HG02623 (cell line): ENCODE measurements around the gene RTP2.

Source experiments
- ATAC-seq: cut with Tn5 transposase; IDR thresholded peaks from one replicate; pipeline ENCODE4 v1.9.1; 2021; ENCODE audit warnings: moderate library complexity; ENCODE audit not compliant: unreplicated experiment

Gene RTP2

DNA sequence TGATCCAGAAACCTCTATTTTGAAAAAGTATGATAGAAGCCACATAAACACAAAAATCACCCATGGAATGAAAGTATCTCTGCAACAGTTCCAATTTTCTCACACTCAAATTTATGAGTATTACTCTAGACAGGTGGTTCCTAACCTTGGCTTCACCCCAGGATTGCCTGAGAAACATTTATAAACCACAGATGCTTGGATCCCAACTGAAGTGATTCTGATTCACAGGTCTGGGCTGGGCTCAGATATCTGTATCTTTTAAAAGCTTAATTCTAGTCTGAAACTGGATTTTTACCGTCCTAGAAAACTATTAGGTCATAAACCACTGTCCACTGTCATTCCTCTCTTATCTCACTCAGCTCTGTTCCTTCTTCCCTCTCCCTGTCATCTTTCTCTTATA lies 24.8 kb downstream of the RTP2 start:
- no peak for ATAC-seq

DNA sequence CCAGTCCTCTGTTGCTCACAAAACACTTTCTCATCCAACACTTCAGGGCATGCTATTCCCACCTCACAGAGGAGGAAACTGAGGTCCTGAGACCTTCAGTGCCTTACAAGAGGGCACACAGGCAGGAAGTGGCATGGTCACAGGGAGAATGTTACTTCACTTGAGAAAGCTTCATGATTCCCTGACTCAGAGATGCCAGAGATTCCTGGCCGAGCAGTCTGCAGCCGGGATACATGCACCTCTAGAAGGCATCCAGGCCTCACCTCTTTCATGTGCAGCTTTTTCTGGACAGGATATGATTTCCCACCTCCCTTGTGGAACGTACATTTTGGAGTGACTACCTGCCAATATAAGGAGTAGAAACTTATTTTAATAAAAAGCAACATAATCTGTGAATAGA lies 29.3 kb downstream of the RTP2 start:
- no peak for ATAC-seq

DNA sequence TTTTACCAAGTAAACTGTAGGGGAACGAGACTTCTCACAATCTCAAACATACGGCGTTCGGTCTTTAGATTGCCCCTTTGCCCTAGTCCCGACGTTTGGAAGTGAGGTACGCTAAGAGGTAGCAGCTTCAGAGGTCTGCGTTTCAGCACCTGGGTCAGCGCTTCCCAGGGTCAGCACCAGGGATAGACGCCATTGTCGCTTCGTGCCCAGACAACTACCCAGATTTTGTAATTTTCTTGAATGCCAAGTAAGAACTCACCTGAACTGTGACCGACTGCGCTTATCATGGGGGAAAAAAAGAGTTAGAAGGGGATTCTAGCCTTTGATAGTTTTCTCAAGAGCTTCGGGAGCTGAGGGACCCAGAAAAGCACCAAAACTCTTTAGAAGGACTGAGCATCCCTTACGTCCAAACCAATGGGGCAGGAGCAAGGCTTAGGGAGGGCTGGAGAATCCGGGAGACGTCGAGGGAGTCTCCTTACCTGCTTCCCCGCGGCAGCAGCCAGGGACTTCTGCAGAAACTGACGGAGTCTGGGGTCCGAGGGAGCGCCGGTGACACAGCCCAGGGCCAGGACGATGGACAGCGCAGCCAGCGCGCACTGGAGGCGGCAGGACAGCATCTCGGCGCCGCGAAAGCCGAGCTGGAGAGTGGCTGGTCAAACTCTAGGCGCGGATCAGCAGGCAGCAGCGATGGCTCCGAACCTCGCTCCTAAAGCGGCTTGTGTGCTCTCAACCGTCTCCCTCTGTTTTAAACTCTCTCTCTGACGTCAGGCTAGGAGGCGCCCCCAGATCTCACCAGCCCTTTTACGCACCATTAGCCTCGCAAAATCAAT lies 32.5 kb downstream of the RTP2 start, which contains the start of gene SST:
TSS of gene SST (minus strand) at position 720 of the 830 bp plus-strand sequence. CDS start at position 617, 103 bp downstream.
- ATAC-seq = no peak

DNA sequence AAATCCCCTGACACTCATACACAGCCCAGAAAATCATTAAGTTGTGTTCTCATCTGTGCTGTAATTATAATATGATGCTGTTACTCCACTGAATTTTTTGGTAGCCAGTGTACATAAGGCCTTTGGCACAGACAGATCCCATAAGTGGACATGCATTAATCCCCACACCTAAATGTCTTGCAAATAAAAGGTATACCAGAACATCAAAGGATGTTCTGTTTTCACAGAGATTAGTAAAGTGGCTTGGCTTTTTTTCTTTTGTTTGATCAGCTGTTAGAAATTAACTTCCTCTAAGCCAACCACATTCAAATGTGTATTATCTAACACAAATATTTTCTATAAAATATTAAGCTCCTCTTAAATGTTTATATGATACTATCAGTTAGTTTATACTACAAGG lies 34.8 kb downstream of the RTP2 start:
- no peak for ATAC-seq

DNA sequence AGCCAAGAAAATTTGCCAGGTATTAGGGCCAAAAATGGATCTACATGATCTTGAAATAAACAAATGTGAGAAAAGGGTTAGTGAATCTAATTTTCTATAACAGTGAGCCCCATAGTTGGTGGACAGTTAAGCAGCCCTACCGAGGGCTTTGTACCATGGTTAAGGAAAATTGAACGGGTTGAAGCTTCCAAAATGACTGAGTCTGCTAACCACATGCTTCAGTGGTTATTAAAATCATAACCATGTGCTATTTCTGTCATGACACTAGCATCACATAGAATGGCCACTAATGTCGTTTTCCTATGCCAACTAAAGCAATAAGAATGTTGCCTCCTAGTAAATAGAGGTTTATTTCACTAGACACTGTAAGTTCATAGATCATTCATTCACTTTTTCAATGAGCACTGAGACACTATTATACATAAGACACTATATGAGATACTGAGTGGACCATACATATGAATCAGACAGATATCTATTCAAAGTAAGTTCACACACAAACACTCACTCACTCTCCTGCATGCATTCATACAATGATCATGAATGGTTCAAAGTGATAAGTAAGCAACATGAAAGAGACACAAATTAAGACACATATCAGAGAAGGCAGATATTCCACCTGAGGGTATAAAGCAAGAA lies 36.5 kb downstream of the RTP2 start:
- no peak for ATAC-seq

DNA sequence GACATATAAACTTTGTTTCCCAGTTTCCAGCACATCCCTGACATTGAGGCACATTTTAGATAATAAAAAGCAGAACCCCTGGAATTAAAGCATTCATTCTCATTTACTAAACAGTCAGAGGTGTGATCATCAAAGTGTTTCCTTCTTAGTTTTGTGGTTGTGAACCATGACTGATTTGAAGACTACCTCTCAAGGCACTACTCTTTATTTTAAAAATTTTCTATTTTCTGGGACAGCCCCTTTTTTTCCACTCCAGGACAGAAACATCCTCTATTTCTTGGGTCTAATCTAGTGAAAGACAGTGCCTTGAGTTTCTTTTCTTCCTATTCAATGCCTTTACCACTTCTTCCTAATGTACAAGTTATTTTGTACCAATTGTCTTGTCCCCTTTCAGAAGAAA lies 37.3 kb downstream of the RTP2 start:
- ATAC-seq = no peak

DNA sequence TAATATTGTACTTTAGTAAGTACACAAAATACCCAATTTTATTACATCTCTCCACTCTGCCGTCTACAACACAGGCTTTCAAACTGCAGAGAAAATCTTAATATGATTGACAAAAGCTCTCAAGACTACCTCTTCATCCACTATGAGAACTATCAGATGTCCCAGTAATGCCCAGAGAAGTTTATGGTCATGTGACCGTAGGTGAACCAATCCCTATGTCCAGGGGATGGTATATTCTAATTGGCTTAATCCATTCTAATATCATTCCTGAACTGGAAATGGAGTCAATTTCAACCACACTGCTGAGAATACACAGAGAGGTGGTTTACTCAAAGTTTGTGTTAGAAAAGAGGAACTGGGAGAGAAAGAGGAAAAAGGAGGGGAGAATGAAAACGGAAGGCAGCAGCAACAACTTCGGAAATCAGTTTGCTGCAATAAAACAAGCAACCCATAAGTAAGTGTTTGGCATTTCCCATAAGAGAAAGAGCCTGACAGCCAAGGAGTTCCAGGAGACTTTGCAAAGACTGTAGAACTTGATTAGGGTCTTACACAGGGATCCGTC lies 39.4 kb downstream of the RTP2 start:
- ATAC-seq = no peak

DNA sequence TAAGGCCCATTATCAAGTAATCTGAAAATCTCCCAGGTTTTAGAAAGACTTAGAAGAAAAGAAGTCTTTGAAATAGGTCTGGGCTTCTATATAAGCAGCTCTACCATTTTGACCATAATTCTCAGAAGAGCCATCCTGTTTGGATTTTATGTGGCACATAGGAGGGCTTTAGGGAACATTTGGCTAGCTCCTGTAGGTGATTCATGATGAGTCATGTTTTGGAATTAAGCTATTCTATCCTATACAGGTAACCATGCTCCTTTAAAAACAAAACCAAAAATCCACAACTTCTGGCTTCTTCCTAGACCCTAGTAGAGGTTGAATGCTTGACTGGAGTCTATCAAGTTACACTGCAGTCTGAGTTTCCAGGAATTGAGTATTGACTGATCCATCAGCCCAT lies 41.1 kb downstream of the RTP2 start:
- no peak for ATAC-seq

DNA sequence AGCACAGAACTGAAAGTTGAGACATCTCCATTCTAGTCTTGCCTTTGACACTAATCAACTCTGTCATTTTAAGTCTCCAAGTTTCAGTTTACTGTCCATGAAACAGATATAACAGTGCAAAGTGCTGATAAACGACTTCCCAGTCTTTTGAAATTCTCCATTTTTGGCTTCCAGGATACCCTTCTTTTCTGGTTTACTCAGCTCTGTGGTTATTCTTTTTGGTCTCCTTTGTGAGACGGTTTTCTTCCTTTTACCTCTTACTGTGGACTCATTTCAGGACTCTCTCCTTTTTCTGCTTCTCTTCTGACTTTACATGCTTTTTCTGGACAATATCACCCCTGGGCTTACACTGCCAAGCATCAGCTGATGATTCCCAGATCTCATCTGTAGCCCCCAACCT lies 51.1 kb downstream of the RTP2 start:
- no peak for ATAC-seq
